Endodermal cell (in vitro differentiated cells): ENCODE results near the gene KIF17. TPM values are rescaled to one million over a fixed set of nuclear protein-coding genes. Genes with fewer than 3 reads are reported as not detected.
"Not testable (repeated sequence)": the region's sequence is repeated elsewhere in the genome, so short reads cannot be mapped to it uniquely, and the experiment has no call there.

Experiments used
- DNase-seq: peaks from one replicate; pipeline ENCODE4 v3.0.0-alpha.2; 2017
- H3K27ac ChIP-seq: 2 replicates; pipeline ENCODE4 v1.5.1; 2013; ENCODE audit warnings: mild to moderate bottlenecking, low read depth, low read length, moderate library complexity
- H3K27me3 ChIP-seq: 2 replicates; pipeline ENCODE4 v1.6.1; 2013; ENCODE audit warnings: mild to moderate bottlenecking, low read length, moderate library complexity; ENCODE audit not compliant: insufficient read depth, control insufficient read depth, poor library complexity, severe bottlenecking
- H3K36me3 ChIP-seq: 2 replicates; pipeline ENCODE4 v1.7.0; 2013; ENCODE audit warnings: mild to moderate bottlenecking, low read length, moderate library complexity; ENCODE audit not compliant: control insufficient read depth, insufficient read depth
- H3K4me1 ChIP-seq: one replicate; pipeline ENCODE4 v1.7.0; 2013; ENCODE audit warnings: low read length; ENCODE audit not compliant: control insufficient read depth, insufficient read depth
- H3K4me3 ChIP-seq: 2 replicates; pipeline ENCODE4 v1.5.1; 2013; ENCODE audit warnings: mild to moderate bottlenecking, low read length, moderate library complexity
- H3K9ac ChIP-seq: 2 replicates; pipeline ENCODE4 v1.6.1; 2013; ENCODE audit warnings: mild to moderate bottlenecking, low read length, moderate library complexity; ENCODE audit not compliant: poor library complexity, severe bottlenecking; ENCODE audit errors: extremely low read depth
- H3K9me3 ChIP-seq: 2 replicates; pipeline ENCODE4 v1.6.1; 2013; ENCODE audit warnings: mild to moderate bottlenecking, low read length, moderate library complexity; ENCODE audit not compliant: control insufficient read depth
- H3K27ac Mint-ChIP-seq: 2 replicates; pipeline ENCODE4 v1.8.0; 2020; ENCODE audit warnings: mixed read lengths
- H3K27me3 Mint-ChIP-seq: 2 replicates; pipeline ENCODE4 v1.8.0; 2021; ENCODE audit warnings: mild to moderate bottlenecking, mixed read lengths; ENCODE audit not compliant: insufficient read depth
- H3K36me3 Mint-ChIP-seq: 2 replicates; pipeline ENCODE4 v1.8.0; 2020; ENCODE audit warnings: low read depth, mixed read lengths
- H3K4me1 Mint-ChIP-seq: 2 replicates; pipeline ENCODE4 v1.8.0; 2020; ENCODE audit warnings: mixed read lengths
- H3K4me3 Mint-ChIP-seq: 2 replicates; pipeline ENCODE4 v1.8.0; 2020; ENCODE audit warnings: mild to moderate bottlenecking, moderate library complexity, mixed read lengths
- H3K9me3 Mint-ChIP-seq: 2 replicates; pipeline ENCODE4 v1.8.0; 2020; ENCODE audit warnings: mild to moderate bottlenecking, mixed read lengths
- WGBS, 2 experiments: methylation state at CpG; one replicate each; pipeline versions ENCODE4 v1.1.5 to v1.1.7; 2013; ENCODE audit warnings: missing lambda C conversion rate in 2 of 2, mixed read lengths in 1 of 2; ENCODE audit not compliant: insufficient coverage in 1 of 2, insufficient read length in 1 of 2; 5-methylcytosine and 5-hydroxymethylcytosine counted together
- total RNA-seq, 2 donors: library from RNA; stranded (reverse); fragmentation: NEBNext Ultra II Directional in 1 of 2; extraction: Animal tissue kit (Norgen Biotek cat#: 25700) in 1 of 2; gene quantifications; 2 replicates in 1 of 2; 3 replicates in 1 of 2; pipeline ENCODE4 v1.2.1, GENCODE V29; 2021
- TF ChIP-seq, protein P1 (sequence below): fragments of 200-600 bp; sonication (generic); conservative IDR thresholded peaks from 2 replicates; pipeline ENCODE4 v1.5.0; 2021; ENCODE audit warnings: antibody characterized with exemption, mild to moderate bottlenecking

KIF17 gene
- total RNA-seq, 2 donors from 2014 or later: 4.2 to 8.0 TPM

- TF ChIP-seq, protein P1, sequence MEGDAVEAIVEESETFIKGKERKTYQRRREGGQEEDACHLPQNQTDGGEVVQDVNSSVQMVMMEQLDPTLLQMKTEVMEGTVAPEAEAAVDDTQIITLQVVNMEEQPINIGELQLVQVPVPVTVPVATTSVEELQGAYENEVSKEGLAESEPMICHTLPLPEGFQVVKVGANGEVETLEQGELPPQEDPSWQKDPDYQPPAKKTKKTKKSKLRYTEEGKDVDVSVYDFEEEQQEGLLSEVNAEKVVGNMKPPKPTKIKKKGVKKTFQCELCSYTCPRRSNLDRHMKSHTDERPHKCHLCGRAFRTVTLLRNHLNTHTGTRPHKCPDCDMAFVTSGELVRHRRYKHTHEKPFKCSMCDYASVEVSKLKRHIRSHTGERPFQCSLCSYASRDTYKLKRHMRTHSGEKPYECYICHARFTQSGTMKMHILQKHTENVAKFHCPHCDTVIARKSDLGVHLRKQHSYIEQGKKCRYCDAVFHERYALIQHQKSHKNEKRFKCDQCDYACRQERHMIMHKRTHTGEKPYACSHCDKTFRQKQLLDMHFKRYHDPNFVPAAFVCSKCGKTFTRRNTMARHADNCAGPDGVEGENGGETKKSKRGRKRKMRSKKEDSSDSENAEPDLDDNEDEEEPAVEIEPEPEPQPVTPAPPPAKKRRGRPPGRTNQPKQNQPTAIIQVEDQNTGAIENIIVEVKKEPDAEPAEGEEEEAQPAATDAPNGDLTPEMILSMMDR: no peak
- DNase-seq: peak; percentile 24
- H3K9me3 ChIP-seq: no peaks in the 10 kb centered on the region
- no peaks in the 10 kb centered on the region for H3K4me1 ChIP-seq
- peaks cover 33% of the 10 kb centered on the region for H3K27me3 Mint-ChIP-seq
- H3K4me3 Mint-ChIP-seq: no peak overlapping the region
- H3K27ac Mint-ChIP-seq: no peak overlapping the region
- peaks cover 24% of the 10 kb centered on the region for H3K27me3 ChIP-seq
- H3K9ac ChIP-seq: no peak overlapping the region
- no peak overlapping the region for H3K4me3 ChIP-seq
- H3K4me1 Mint-ChIP-seq: no peaks in the 10 kb centered on the region
- WGBS, 2 experiments: 94 to 100% methylated on average over 1 to 12 of the region's 12 CpGs
- no peaks in the 10 kb centered on the region for H3K36me3 Mint-ChIP-seq
- no peaks in the 10 kb centered on the region for H3K36me3 ChIP-seq
- no peaks in the 10 kb centered on the region for H3K9me3 Mint-ChIP-seq
- H3K27ac ChIP-seq: no peak overlapping the region
Measured at GRCh38 chr1:20720631-20721091, 2.9 kb upstream of the KIF17 start.

DNA sequence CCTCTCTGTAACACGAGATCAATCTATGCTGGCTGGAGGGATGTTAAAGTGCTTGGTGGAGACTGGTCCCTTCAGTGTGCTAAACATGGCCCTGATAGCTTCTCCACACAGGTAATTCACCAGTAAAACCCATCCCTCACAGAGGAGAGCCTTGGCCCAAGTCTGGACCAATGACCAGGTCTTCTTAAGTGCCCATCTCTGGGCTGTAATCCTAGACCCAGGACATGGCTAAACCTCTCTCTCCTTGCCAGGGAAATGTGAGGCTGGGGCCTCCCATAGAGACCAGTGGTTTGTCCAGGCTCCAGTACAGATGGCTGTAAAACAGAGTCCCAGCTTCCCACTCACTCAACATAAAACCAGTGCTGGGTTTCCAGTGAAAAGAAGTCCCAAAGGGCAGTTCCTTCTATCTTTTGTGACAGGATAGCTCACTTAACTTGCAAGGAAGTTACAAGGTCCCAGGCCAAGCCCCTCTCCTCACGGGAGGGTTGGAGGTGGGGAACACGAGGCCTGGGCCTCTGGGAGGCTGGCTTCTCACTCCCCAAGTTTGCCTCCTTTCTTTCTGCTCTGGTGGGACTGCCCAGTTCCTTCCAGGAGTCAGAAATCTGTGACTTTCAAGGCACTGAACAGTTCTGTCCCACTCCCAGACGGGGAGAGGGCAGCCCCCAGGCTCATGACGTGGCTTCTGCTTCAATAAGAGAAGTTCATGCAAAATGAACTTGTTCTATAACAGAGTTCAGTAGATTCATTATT lies 2.2 kb upstream of the KIF17 start:
- Mint-ChIP-seq H3K27ac (no peak overlapping the region), H3K4me3 (no peak overlapping the region)
- TF ChIP-seq, protein P1: no peak

DNA sequence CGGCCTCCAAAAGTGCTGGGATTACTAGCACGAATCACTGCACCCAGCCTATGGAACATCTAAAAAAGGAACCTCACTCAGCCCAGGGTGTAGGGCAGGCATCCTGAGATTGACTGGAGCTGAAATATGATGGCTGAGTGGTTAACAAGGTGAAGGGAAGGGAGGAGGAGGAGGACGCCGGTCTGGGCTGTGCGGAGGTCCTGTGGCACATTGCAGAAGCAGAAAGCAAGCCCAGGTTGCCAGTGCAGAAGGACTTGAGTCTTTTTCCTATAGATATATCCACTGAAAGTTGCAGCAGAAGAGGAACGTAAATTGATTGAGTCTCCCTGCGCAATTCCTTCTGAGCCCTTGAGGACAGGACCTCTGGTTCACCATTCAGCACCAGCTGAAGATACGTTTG lies 1.5 kb upstream of the KIF17 start:
- Histone ChIP-seq H3K9me3 (no peaks in the 10 kb centered on the region), H3K9ac (no peak overlapping the region), H3K27me3 (peaks cover 24% of the 10 kb centered on the region), H3K36me3 (no peaks in the 10 kb centered on the region), H3K4me3 (no peak overlapping the region), H3K27ac (no peak overlapping the region), H3K4me1 (no peaks in the 10 kb centered on the region)
- no peaks in the 10 kb centered on the region for H3K36me3 Mint-ChIP-seq
- H3K9me3 Mint-ChIP-seq: no peaks in the 10 kb centered on the region
- TF ChIP-seq, protein P1: no peak
- 90 to 92% methylated on average over 4 to 8 of the region's 8 CpGs for WGBS, 2 experiments
- no peak overlapping the region for H3K4me3 Mint-ChIP-seq
- H3K4me1 Mint-ChIP-seq: no peaks in the 10 kb centered on the region
- peaks cover 33% of the 10 kb centered on the region for H3K27me3 Mint-ChIP-seq
- DNase-seq: peak; percentile 30
- no peak overlapping the region for H3K27ac Mint-ChIP-seq

More for the DNA sequence above, 2.2 kb upstream of the KIF17 start:
- Mint-ChIP-seq H3K27me3 (peaks cover 33% of the 10 kb centered on the region), H3K9me3 (no peaks in the 10 kb centered on the region), H3K4me1 (no peaks in the 10 kb centered on the region), H3K36me3 (no peaks in the 10 kb centered on the region)
- H3K36me3 ChIP-seq: no peaks in the 10 kb centered on the region
- DNase-seq: peak; percentile 24
- H3K27me3 ChIP-seq: peaks cover 24% of the 10 kb centered on the region
- H3K4me1 ChIP-seq: no peaks in the 10 kb centered on the region
- no peak overlapping the region for H3K4me3 ChIP-seq
- no peaks in the 10 kb centered on the region for H3K9me3 ChIP-seq
- no peak overlapping the region for H3K27ac ChIP-seq
- WGBS, 2 experiments: 92 to 100% methylated on average over 3 to 5 of the region's 5 CpGs
- no peak overlapping the region for H3K9ac ChIP-seq

- H3K4me1 ChIP-seq, H3K4me1 Mint-ChIP-seq, H3K36me3 Mint-ChIP-seq, H3K27ac ChIP-seq, DNase-seq, H3K36me3 ChIP-seq, H3K9me3 Mint-ChIP-seq, H3K9ac ChIP-seq, H3K9me3 ChIP-seq: not testable (repeated sequence)
- peak overlapping the region; percentile 58 for H3K4me3 Mint-ChIP-seq
- 76 to 79% methylated on average over 16 to 17 of the region's 17 CpGs for WGBS, 2 experiments
- peak overlapping the region; percentile 73 for H3K4me3 ChIP-seq
- peaks cover 24% of the 10 kb centered on the region for H3K27me3 ChIP-seq
- H3K27me3 Mint-ChIP-seq: peaks cover 33% of the 10 kb centered on the region
- peak overlapping the region; percentile 17 for H3K27ac Mint-ChIP-seq
Measured at GRCh38 chr1:20718343-20718882, 606 bp upstream of the KIF17 start.
